Measurements from ENCODE around the gene CD160.
"Not testable (repeated sequence)": the region's sequence is repeated elsewhere in the genome, so short reads cannot be mapped to it uniquely, and the experiment has no call there.

DNA sequence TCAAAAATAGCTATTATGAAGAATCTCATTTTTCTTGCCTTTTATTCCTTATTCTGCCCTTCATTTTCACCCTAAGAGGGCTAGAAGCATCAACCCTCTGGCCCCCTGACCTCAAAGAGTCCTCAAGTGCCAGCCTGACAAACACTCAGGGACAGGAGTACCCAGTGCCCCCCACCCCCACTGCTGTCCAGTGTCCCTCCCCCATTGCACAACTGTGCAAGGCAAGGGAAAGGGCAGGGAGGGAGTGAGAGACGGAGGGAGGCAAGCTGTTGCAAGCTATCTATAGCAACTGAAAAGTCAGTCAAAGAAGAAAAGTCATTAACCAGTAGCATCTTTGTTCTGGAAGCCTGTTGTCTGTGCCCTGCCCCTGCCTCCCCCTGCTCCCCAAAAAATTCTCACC, 33.2 kb upstream of the CD160 start:
- TF ChIP-seq, protein P1, sequence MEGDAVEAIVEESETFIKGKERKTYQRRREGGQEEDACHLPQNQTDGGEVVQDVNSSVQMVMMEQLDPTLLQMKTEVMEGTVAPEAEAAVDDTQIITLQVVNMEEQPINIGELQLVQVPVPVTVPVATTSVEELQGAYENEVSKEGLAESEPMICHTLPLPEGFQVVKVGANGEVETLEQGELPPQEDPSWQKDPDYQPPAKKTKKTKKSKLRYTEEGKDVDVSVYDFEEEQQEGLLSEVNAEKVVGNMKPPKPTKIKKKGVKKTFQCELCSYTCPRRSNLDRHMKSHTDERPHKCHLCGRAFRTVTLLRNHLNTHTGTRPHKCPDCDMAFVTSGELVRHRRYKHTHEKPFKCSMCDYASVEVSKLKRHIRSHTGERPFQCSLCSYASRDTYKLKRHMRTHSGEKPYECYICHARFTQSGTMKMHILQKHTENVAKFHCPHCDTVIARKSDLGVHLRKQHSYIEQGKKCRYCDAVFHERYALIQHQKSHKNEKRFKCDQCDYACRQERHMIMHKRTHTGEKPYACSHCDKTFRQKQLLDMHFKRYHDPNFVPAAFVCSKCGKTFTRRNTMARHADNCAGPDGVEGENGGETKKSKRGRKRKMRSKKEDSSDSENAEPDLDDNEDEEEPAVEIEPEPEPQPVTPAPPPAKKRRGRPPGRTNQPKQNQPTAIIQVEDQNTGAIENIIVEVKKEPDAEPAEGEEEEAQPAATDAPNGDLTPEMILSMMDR (IDR thresholded peaks at IDR 0.05) = not testable (repeated sequence)
- not testable (repeated sequence) for TF ChIP-seq ZFX (IDR thresholded peaks at IDR 0.05; ENCODE audit: borderline replicate concordance)

All from 22Rv1 (cell line).